GDM1 (cell line): ENCODE data around the gene ARID5A.
"Not testable (repeated sequence)": the region's sequence is repeated elsewhere in the genome, so short reads cannot be mapped to it uniquely, and the experiment has no call there.

Experiments used
- DNase-seq: peaks from one replicate; lab custom pipeline; 2025; lab: John Stamatoyannopoulos, UW

Gene ARID5A

GRCh38 chr2:96555146-96555610 lies 18.6 kb downstream of the ARID5A start:
- no peak for DNase-seq

GRCh38 chr2:96556441-96557330 lies 20.1 kb downstream of the ARID5A start:
- DNase-seq = no peak

- not testable (repeated sequence) for DNase-seq
Observed at GRCh38 chr2:96557421-96557820, 20.9 kb downstream of the ARID5A start.

- no peak for DNase-seq
Observed at GRCh38 chr2:96558061-96558460, 21.5 kb downstream of the ARID5A start.

- no peak for DNase-seq
Observed at GRCh38 chr2:96558485-96558884, 21.9 kb downstream of the ARID5A start.

GRCh38 chr2:96564026-96564425 lies 27.5 kb downstream of the ARID5A start:
- no peak for DNase-seq

- no peak for DNase-seq
Observed at GRCh38 chr2:96564563-96564962, 28.0 kb downstream of the ARID5A start.

- DNase-seq = no peak
Observed at GRCh38 chr2:96565111-96565510, 28.6 kb downstream of the ARID5A start.

GRCh38 chr2:96568094-96568493 lies 31.5 kb downstream of the ARID5A start:
- DNase-seq = no peak

GRCh38 chr2:96574364-96574763 lies 37.8 kb downstream of the ARID5A start:
- DNase-seq = no peak

GRCh38 chr2:96575785-96576456 lies 39.4 kb downstream of the ARID5A start:
- no peak for DNase-seq

- no peak for DNase-seq
Observed at GRCh38 chr2:96577501-96577900, 40.9 kb downstream of the ARID5A start.

GRCh38 chr2:96578731-96579130 lies 42.2 kb downstream of the ARID5A start:
- no peak for DNase-seq

GRCh38 chr2:96579422-96579821 lies 42.9 kb downstream of the ARID5A start:
- no peak for DNase-seq

GRCh38 chr2:96580771-96581170 lies 44.2 kb downstream of the ARID5A start:
- no peak for DNase-seq

- DNase-seq = no peak
Observed at GRCh38 chr2:96584017-96584416, 47.5 kb downstream of the ARID5A start.

- DNase-seq = no peak
Observed at GRCh38 chr2:96587843-96588242, 51.3 kb downstream of the ARID5A start.

- no peak for DNase-seq
Observed at GRCh38 chr2:96591054-96591453, 54.5 kb downstream of the ARID5A start.

GRCh38 chr2:96591494-96591893 lies 54.9 kb downstream of the ARID5A start:
- DNase-seq = no peak

- no peak for DNase-seq
Observed at GRCh38 chr2:96594282-96594681, 57.7 kb downstream of the ARID5A start.

GRCh38 chr2:96594691-96595152 lies 58.2 kb downstream of the ARID5A start:
- DNase-seq = peak; percentile 36

- DNase-seq = no peak
Observed at GRCh38 chr2:96596596-96596995, 60.0 kb downstream of the ARID5A start.

GRCh38 chr2:96599941-96600340 lies 63.4 kb downstream of the ARID5A start:
- no peak for DNase-seq
